ENCODE results near the gene HSD17B1.

HSD17B1 gene

GRCh38 chr17:42531455-42532354 is 21.0 kb upstream of the HSD17B1 start:
- peak; percentile 47 to 50 for DNase-seq (ENCODE audit: low read depth in 2 of 2)
- TF ChIP-seq, protein P1, sequence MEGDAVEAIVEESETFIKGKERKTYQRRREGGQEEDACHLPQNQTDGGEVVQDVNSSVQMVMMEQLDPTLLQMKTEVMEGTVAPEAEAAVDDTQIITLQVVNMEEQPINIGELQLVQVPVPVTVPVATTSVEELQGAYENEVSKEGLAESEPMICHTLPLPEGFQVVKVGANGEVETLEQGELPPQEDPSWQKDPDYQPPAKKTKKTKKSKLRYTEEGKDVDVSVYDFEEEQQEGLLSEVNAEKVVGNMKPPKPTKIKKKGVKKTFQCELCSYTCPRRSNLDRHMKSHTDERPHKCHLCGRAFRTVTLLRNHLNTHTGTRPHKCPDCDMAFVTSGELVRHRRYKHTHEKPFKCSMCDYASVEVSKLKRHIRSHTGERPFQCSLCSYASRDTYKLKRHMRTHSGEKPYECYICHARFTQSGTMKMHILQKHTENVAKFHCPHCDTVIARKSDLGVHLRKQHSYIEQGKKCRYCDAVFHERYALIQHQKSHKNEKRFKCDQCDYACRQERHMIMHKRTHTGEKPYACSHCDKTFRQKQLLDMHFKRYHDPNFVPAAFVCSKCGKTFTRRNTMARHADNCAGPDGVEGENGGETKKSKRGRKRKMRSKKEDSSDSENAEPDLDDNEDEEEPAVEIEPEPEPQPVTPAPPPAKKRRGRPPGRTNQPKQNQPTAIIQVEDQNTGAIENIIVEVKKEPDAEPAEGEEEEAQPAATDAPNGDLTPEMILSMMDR (IDR thresholded peaks at IDR 0.05; ENCODE audit: low read depth, low read length) = peak; percentile 31
- H3K4me3 ChIP-seq (replicated peaks in 1 of 2; ENCODE audit: low read depth in 2 of 2, low read length in 2 of 2) = peak overlapping the region; percentile 34 to 49

DNA sequence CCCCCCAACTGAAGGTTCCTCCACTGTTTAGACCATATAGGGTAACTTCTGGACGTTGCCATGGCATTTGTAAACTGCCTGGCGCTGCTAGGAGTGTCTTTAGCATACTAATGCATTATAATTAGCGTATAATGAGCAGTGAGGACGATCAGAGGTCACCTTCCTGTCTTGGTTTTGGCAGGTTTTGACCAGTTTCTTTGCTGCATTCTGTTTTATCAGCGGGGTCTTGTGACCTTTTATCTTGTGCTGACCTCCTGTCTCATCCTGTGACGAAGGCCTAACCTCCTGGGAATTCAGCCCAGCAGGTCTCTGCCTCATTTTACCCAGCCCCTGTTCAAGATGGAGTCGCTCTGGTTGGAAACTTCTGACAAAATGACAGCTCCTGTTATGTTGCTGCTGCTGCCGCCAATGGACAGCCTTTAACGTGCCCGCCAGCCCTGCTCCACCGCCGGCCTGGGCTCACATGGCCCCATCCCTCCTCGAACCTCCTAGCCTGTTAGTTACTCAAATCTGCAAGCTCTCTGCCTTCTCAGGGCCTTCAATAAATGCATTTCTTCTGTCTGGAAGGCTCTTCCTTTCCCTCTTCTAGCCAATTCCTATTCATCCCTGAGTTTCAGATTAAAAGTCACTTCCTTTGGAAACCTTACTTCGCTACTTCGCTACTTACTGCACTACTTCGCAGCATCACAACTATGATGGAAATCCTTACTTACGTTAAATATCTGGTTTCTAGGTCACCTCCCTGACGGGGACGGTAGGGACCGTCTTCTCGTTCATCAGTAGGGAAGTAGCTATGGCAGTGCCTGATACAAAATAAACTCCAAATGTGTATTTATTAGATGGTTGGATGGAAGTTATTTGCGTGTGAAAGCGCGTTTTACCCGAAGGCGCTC is 17.3 kb upstream of the HSD17B1 start:
- H3K4me3 ChIP-seq (replicated peaks in 1 of 2; ENCODE audit: low read depth in 2 of 2, low read length in 2 of 2) = peak overlapping the region; percentile 32 to 61
- TF ChIP-seq, protein P1 (IDR thresholded peaks at IDR 0.05; ENCODE audit: low read depth, low read length) = no peak
- DNase-seq (ENCODE audit: low read depth in 2 of 2) = no peak

GRCh38 chr17:42536048-42536371 is 16.7 kb upstream of the HSD17B1 start, which contains the start of gene NAGLU:
Gene NAGLU (plus strand): TSS chr17:42536241. CDS start chr17:42536273, 32 bp downstream.
- peak within 1 kb of the TSS; percentile 59 to 61 for H3K4me3 ChIP-seq (replicated peaks in 1 of 2; ENCODE audit: low read depth in 2 of 2, low read length in 2 of 2)
- DNase-seq (ENCODE audit: low read depth in 2 of 2) = peak; percentile 84 to 94
- TF ChIP-seq, protein P1 (IDR thresholded peaks at IDR 0.05; ENCODE audit: low read depth, low read length) = no peak

DNA sequence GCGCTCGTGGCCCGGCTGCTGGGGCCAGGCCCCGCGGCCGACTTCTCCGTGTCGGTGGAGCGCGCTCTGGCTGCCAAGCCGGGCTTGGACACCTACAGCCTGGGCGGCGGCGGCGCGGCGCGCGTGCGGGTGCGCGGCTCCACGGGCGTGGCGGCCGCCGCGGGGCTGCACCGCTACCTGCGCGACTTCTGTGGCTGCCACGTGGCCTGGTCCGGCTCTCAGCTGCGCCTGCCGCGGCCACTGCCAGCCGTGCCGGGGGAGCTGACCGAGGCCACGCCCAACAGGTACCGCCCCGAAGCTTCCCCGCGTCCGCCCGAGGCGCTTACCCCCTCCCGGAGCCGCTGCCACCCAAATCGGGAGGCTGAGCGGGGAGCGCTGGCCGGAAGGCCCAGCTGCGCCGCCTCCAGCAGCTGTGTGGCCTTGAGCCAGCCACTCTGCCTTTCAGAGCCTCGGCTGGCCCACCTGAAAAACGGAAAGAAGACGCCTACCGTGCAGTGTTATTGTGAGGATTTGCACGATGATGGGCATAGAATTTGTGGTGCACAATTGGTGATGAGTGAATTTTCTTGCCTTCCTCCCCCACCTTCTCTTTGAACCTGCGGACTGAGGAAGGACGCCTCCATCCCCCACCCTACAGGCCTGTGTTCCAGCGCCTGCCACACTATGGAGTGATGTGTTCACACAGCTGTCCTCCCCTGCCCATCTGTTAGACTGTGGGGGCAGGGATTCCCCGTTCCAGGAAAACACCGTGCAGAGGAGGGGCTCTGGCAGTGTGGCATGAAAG is 16.2 kb upstream of the HSD17B1 start:
- DNase-seq (ENCODE audit: low read depth in 2 of 2) = peak; percentile 84 to 91
- peak overlapping the region; percentile 59 to 61 for H3K4me3 ChIP-seq (replicated peaks in 1 of 2; ENCODE audit: low read depth in 2 of 2, low read length in 2 of 2)
- TF ChIP-seq, protein P1 (IDR thresholded peaks at IDR 0.05; ENCODE audit: low read depth, low read length) = no peak

GRCh38 chr17:42537156-42537805 is 15.4 kb upstream of the HSD17B1 start:
- TF ChIP-seq, protein P1 (IDR thresholded peaks at IDR 0.05; ENCODE audit: low read depth, low read length) = no peak
- DNase-seq (ENCODE audit: low read depth in 2 of 2) = no peak
- peak overlapping the region; percentile 59 to 61 for H3K4me3 ChIP-seq (replicated peaks in 1 of 2; ENCODE audit: low read depth in 2 of 2, low read length in 2 of 2)
